Activated CD8-positive, alpha-beta memory T cell treated with anti-CD3 and anti-CD28 coated beads, Interleukin-2, amount 50 U/mL, for 48 hours (primary cell): Measurements from ENCODE around the gene NIPSNAP2.
"Not testable (repeated sequence)": the region's sequence is repeated elsewhere in the genome, so short reads cannot be mapped to it uniquely, and the experiment has no call there.

Source experiments
- DNase-seq: peaks from one replicate; pipeline ENCODE4 v3.0.0-alpha.2; 2020

Gene NIPSNAP2

DNA sequence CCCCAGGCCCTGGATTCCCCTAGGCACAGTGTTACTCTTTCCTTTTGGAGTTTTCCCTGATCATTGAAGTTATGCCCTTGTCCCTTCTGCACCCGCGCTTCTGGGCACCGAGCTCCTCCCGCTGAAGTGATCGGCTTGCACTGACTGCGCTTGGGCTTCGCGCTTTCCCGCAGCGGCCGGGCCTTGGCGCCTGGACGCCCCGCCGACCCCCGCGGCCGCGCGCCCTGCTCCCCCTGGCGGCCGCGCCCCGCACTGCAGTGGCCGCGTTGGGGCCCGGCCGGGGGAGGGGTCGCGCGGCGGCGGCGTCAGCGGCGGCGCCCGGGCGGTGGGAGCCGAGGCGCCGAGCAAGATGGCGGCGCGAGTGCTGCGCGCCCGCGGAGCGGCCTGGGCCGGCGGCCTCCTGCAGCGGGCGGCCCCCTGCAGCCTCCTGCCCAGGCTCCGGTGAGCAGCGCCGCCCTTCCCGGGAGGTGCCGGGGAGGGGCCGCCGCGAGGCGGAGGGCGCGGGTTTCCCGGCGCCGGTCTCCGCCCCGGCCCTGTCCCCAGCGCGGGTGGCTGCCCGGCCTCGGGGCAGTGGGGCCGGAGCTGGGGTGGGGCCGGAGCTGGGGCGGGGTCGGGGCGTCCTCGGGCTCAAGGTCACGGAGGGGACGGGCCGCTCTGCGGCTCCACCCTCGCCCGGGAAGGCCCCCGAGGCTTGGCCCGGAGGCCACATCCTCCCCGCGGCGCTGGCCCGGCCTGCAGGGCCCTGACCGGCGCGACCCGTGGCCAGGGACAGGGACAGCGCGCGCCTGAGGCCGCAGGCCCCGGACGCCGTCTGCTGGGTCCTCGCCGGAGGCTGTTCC, at the start of gene NIPSNAP2:
NIPSNAP2 (plus strand) TSS at position 325 of the 839 bp plus-strand sequence; CDS start at position 350, 25 bp downstream.
- peak; percentile 89 for DNase-seq

DNA sequence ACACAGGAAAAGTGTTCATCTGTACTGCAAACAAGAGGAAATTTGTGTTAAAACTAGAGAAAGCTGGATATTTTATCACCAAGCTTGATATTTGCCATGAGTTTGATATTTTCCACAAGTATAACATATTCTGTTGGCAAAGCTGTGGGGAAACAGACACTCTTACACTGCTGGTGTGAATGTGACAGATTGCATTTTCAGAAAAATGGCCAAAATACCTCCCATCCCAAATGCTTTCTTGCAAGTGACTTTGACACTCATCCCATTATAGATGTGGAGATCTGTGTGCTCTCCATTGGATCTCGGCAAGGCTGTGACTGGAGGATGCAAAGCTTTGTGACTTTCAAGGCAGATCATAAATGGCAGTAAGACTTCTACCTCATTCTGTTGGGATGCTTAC, 46.6 kb upstream of the NIPSNAP2 start:
- DNase-seq = no peak

DNA sequence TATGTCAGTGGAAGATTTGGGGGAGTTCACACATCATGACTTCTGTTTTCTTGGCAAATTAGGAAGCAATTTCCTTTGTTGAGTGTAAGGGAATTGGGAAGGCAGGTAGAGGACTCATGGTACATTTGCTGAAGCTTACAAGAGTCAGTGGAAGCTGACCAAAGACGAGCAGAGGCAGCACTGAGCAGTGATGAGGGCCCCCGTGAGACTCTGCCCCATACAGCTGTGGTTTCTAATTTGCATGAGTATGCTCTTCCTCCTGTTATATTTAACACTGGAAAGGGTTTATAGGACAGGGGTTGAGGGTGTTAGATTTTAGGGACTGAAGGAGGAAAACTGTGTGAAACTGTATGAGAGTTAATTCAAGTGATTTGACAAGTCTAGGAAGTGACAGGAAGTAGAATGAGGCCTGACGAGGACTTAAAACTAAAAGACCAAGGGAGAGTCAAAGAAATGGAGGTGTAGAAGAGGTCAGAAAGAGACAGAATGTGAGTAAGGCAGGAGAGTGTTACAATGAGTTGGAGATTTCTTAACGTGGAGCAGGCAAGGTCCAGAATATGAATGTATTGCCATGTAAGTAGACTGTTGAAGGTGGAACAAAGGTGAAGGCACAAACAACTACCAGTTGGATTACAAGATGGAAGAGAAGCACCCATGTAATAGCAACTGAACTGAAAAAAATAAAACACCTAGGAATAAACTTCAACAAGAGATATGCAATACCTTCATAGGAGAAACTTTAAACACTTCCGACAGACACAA, 36.2 kb upstream of the NIPSNAP2 start:
- DNase-seq = no peak

DNA sequence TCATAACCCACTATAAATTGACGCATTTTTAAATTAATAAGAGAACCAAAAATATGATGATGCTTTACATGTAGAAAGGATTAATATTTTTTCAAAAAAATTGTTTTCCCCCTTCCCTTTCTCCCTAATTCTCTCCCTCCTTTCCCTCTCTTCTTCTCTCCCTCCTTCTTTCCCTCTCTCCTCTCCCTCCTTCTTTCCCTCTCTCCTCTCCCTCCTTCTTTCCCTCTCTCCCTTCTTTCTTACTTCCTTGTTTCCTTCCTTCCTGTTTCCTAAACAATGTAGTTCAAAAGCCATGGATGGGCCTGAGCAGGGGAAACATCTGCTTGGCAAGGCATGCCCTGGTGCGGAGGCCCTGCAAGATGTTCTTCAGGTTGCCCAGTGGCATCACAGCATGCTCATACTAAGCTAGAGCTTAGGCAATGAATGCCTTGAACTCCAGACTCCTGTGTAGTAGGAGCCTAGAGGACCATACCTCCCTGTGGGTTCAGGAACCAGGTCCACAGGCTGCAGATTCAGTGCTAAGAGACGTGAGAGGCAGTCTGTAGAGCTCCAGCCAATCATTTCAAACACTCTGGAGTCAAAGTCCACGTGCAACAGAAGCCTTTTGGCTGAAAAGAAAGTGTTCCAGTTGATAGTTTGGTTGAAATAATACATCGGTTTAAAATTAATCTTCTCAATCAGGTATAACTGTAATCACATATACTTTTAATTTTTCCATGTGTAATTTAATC, 32.8 kb upstream of the NIPSNAP2 start:
- no peak for DNase-seq

GRCh38 chr7:55939514-55940123, 24.8 kb upstream of the NIPSNAP2 start:
- DNase-seq = no peak

DNA sequence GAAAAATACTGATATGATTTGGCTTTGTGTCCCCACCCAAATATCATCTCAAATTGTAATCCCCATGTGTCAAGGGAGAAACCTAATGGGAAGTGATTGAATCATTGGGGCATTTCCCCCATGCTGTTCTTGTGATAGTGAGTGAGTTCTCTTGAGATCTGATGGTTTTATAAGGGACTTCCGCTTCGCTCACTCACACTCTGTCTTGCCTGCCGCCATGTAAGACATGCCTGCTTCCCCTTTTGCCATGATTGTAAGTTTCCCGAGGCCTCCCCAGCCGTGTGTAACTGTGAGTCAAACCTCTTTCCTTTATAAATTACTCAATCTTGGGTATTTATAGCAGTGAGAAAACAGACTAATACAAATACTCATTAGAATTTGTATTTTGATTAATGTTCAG, 17.8 kb upstream of the NIPSNAP2 start:
- no peak for DNase-seq

GRCh38 chr7:55951637-55952351, 12.6 kb upstream of the NIPSNAP2 start, which contains the start of gene MRPS17:
Gene MRPS17, plus strand, starts transcription at chr7:55951877. Its CDS starts 1,319 bp downstream, at chr7:55953196.
- peak; percentile 95 for DNase-seq

DNA sequence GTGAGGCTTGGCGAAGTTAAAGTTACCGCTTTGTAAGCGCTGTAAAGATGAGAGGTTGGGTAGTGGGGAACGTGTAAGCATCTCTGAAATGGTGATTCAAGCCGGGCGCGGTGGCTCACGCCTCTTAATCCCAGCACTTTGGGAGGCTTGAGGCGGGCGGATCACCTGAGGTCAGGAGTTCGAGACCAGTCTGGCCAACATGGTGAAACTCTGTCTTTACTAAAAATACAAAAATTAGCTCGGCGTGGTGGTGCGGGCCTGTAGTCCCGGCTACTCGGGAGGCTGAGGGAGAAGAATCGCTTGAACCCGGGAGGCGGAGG, 12.1 kb upstream of the NIPSNAP2 start:
- not testable (repeated sequence) for DNase-seq

GRCh38 chr7:55953707-55954475, 10.5 kb upstream of the NIPSNAP2 start:
- no peak for DNase-seq

DNA sequence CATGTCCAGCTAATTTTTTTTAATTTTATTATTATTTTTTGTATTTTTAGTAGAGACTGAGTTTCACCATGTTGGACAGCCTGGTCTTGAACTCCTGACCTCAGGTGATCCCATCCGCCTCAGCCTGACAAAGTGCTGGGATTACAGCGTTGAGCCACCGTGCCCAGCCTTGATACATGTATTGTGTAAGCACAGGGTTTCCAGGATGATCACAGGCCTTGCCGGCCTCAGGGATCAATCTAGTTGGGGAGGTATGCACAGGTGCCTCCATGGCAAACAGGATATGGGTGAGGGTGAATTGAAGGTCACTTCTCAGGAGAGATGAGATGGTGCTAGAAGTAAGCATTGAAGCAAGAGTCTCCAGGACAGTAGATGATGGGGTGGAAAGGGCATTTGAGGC, 7.2 kb upstream of the NIPSNAP2 start:
- no peak for DNase-seq

- no peak for DNase-seq
Observed at GRCh38 chr7:55962014-55962413, 2.4 kb upstream of the NIPSNAP2 start.

- DNase-seq = no peak
Observed at GRCh38 chr7:55963584-55964168, 709 bp upstream of the NIPSNAP2 start.

GRCh38 chr7:55965100-55965470, 700 bp downstream of the NIPSNAP2 start:
- DNase-seq = no peak

GRCh38 chr7:55965805-55966421, 1.5 kb downstream of the NIPSNAP2 start:
- DNase-seq = no peak

GRCh38 chr7:55966851-55967250, 2.5 kb downstream of the NIPSNAP2 start:
- DNase-seq = no peak

- no peak for DNase-seq
Observed at GRCh38 chr7:55969391-55969790, 5.0 kb downstream of the NIPSNAP2 start.

GRCh38 chr7:55970561-55970960, 6.2 kb downstream of the NIPSNAP2 start:
- no peak for DNase-seq

DNA sequence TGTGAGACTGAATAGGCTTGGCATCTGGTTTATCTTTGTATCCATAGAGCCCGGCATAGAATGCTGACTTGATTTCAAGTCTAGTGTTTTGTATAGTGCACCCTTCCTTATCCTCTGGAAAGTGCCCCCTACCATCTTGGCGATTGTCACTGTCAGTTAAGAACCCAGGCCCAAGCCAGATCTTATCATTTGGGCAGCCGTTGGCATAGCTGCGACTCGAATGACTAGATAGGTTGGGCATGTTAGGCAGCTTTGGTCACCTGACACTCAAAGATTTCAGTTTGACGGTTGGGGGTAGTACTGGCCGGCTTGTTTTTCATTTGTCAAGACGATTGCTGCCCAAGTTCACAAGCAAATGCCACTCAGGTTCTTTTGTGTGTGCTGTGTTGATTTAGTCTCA, 6.6 kb downstream of the NIPSNAP2 start:
- no peak for DNase-seq

DNA sequence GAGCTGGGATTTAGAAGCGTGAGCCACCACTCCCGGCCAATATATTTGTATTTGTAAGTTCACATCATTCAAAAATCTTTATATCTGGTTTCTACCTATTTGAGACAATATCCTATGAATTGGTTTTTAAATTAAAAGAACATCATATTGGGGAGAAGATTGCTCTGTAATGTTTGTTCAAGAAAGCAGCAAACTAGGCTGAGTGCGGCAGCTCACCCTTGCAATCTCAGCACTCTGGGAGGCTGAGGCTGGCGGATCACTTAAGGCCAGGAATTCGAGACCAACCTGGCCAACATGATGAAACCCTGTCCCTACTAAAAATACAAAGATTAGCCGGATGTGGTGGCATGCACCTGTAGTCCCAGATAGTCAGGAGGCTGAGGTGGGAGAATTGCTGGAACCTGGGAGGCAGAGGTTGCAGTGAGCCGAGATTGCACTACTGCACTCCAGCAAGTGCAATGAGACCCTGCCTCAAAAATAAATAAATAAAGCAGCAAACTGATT, 9.4 kb downstream of the NIPSNAP2 start:
- DNase-seq = no peak

DNA sequence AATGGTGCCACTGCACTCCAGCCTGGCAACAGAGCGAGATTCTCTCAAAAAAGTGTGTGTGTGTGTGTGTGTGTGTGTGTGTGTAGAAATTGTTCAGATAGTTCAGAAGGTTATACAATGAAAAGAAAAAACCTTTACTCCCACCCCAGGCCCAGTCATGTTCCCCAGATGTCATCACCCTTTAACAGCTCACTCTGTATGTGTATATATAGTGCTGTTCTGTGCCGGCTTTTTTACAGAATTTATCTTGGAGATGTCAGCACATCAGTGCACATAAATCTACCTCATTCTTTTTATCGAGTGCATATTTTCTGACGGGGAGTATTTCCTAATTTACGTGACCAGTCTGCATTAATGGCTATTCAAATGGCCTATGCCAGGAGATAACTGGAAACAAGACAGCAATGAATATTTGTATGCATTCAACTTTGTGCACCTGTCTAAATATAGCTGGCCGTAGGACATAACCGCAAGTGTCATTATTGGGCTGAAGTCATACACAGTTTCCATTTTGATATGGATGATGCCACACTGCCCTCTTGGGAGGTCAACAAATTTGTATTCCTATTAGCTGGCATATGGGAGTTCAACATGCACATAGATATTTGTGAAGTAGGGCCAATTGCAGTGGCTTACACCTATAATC, 11.7 kb downstream of the NIPSNAP2 start:
- no peak for DNase-seq
